Neural cell (in vitro differentiated cells): ENCODE measurements around the gene GH1.

Source experiments
- CTCF ChIP-seq: fragments of 450-650 bp; IDR thresholded peaks from 2 replicates; pipeline ENCODE4 v1.5.1; 2014; ENCODE audit warnings: antibody characterized with exemption, mild to moderate bottlenecking, moderate library complexity; ENCODE audit not compliant: poor library complexity, severe bottlenecking
- REST ChIP-seq: IDR thresholded peaks from 2 replicates; pipeline ENCODE4 v1.6.1; 2012; ENCODE audit warnings: borderline replicate concordance

GRCh38 chr17:63960006-63960405 lies 41.4 kb upstream of the GH1 start:
- TF ChIP-seq CTCF, result no peak
- TF ChIP-seq REST, result no peak
